HEK293T (cell line): ENCODE results near the gene ELAC2.

Experiments
- CTCF ChIA-PET: fragments of 350-600 bp; formaldehyde crosslinking; extraction: SDS; loops from one replicate; lab custom pipeline; 2021; ENCODE audit warnings: antibody characterized with exemption, inconsistent platforms; lab: Yijun Ruan, JAX
- POLR2A ChIA-PET: fragments of 350-600 bp; formaldehyde crosslinking; extraction: SDS; loops from one replicate; lab custom pipeline; 2020; ENCODE audit warnings: antibody characterized with exemption, inconsistent platforms; lab: Yijun Ruan, JAX
- DNase-seq: peaks from one replicate; pipeline ENCODE4 v3.0.0; 2012; ENCODE audit warnings: mixed read lengths; ENCODE audit errors: extremely low spot score
- ARNT ChIP-seq: fragments of 450-650 bp; IDR thresholded peaks from 2 replicates; pipeline ENCODE4 v1.6.1; 2017; ENCODE audit warnings: mild to moderate bottlenecking
- BHLHE40 ChIP-seq: fragments of 450-650 bp; IDR thresholded peaks from 2 replicates; pipeline ENCODE4 v1.6.1; 2016; ENCODE audit warnings: mild to moderate bottlenecking, moderate library complexity, borderline replicate concordance
- CTBP1 ChIP-seq: fragments of 450-650 bp; IDR thresholded peaks from 2 replicates; pipeline ENCODE4 v1.6.1; 2016; ENCODE audit warnings: borderline replicate concordance
- ELF4 ChIP-seq: fragments of 450-650 bp; IDR thresholded peaks from 2 replicates; pipeline ENCODE4 v1.6.1; 2017; ENCODE audit warnings: antibody characterized with exemption
- FOXA1 ChIP-seq: fragments of 450-650 bp; IDR thresholded peaks from 2 replicates; pipeline ENCODE4 v1.6.1; 2016; ENCODE audit warnings: mild to moderate bottlenecking
- FOXK2 ChIP-seq: fragments of 450-650 bp; IDR thresholded peaks from 2 replicates; pipeline ENCODE4 v1.6.1; 2016; ENCODE audit warnings: mild to moderate bottlenecking
- FOXM1 ChIP-seq: fragments of 450-650 bp; IDR thresholded peaks from 2 replicates; pipeline ENCODE4 v1.6.1; 2017; ENCODE audit warnings: mild to moderate bottlenecking, borderline replicate concordance
- HDGF ChIP-seq: fragments of 450-650 bp; IDR thresholded peaks from 2 replicates; pipeline ENCODE4 v1.6.1; 2017; ENCODE audit warnings: antibody characterized with exemption, borderline replicate concordance
- L3MBTL2 ChIP-seq: fragments of 450-650 bp; conservative IDR thresholded peaks from 2 replicates; pipeline ENCODE4 v1.6.1; 2016; ENCODE audit warnings: mild to moderate bottlenecking
- LEF1 ChIP-seq: fragments of 450-650 bp; IDR thresholded peaks from 2 replicates; pipeline ENCODE4 v1.6.1; 2017; ENCODE audit warnings: mild to moderate bottlenecking, borderline replicate concordance
- NFRKB ChIP-seq: fragments of 450-650 bp; IDR thresholded peaks from 2 replicates; pipeline ENCODE4 v1.6.1; 2016; ENCODE audit warnings: mild to moderate bottlenecking, moderate library complexity
- SP1 ChIP-seq: fragments of 450-650 bp; IDR thresholded peaks from 2 replicates; pipeline ENCODE4 v1.6.1; 2017
- SUZ12 ChIP-seq: fragments of 450-650 bp; IDR thresholded peaks from 2 replicates; pipeline ENCODE4 v1.6.1; 2016; ENCODE audit warnings: mild to moderate bottlenecking
- TARDBP ChIP-seq: fragments of 450-650 bp; IDR thresholded peaks from 2 replicates; pipeline ENCODE4 v1.6.1; 2016
- ZNF384 ChIP-seq: fragments of 450-650 bp; IDR thresholded peaks from 2 replicates; pipeline ENCODE4 v1.6.1; 2016
- TF ChIP-seq, protein P1 (sequence below): fragments of 450-650 bp; IDR thresholded peaks from 2 replicates; pipeline ENCODE4 v1.6.1; 2016

Gene ELAC2

GRCh38 chr17:12993631-12994030 lies 24.2 kb downstream of the ELAC2 start:
- ChIA-PET CTCF (no interaction called here), POLR2A (no interaction called here)
- TF ChIP-seq FOXM1 (no peak), TARDBP (no peak), CTBP1 (no peak), LEF1 (no peak), ELF4 (no peak), BHLHE40 (no peak), ARNT (no peak), L3MBTL2 (no peak), SP1 (no peak), FOXK2 (no peak), SUZ12 (no peak), FOXA1 (no peak), HDGF (no peak), NFRKB (no peak), ZNF384 (no peak)
- TF ChIP-seq, protein P1, sequence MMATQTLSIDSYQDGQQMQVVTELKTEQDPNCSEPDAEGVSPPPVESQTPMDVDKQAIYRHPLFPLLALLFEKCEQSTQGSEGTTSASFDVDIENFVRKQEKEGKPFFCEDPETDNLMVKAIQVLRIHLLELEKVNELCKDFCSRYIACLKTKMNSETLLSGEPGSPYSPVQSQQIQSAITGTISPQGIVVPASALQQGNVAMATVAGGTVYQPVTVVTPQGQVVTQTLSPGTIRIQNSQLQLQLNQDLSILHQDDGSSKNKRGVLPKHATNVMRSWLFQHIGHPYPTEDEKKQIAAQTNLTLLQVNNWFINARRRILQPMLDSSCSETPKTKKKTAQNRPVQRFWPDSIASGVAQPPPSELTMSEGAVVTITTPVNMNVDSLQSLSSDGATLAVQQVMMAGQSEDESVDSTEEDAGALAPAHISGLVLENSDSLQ = no peak
- DNase-seq = no peak

DNA sequence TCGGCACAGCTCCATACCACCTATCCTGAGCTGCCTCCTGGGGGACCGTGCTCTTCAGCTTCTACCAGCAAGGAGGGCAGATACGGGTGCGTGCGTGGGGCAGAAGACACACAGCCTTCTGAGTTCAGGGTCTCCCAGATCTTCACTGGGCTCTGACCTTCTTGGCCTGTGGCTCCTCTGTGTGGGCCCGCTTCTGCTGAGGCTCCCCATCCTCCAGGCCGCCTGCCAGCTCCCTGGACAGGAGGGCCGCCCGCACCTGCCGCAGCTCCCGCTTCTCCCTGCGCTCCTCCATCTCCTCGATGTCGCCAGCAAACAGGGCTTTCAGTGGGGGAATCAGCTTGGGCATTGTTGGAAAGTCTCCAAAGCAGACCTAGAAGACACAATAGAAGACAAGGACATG lies 25.2 kb downstream of the ELAC2 start:
- TF ChIP-seq HDGF = no peak
- no peak for DNase-seq
- POLR2A ChIA-PET = no interaction called here
- CTCF ChIA-PET = no interaction called here

DNA sequence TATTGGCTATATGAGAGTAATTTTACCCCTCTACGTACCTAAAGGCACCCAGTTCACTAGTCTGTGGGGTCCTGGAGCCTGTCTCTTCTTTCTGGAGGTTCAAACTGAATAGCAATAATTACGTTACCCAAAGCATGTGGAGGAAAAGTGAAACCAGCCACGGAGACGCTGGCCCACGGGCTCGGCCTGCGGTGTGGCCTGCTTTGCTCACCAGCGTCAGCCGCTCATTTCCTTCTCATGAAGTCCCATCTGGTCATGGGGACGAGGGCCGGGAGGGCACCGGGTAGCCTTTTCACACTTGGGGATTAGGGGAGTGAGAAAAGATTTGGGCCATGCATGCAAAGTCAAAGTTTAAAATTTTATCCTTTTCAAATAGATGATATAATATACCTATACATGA lies 26.9 kb downstream of the ELAC2 start:
- TF ChIP-seq L3MBTL2 (no peak), FOXK2 (no peak), LEF1 (no peak), CTBP1 (no peak), HDGF (no peak), TARDBP (no peak), NFRKB (no peak), ARNT (no peak), BHLHE40 (no peak), FOXA1 (no peak), ZNF384 (no peak), SP1 (no peak), ELF4 (no peak), FOXM1 (no peak), SUZ12 (no peak)
- TF ChIP-seq, protein P1 = no peak
- ChIA-PET POLR2A (no interaction called here), CTCF (no interaction called here)
- no peak for DNase-seq

GRCh38 chr17:12990041-12990808 lies 27.6 kb downstream of the ELAC2 start:
- ChIA-PET POLR2A (no interaction called here), CTCF (no interaction called here)
- DNase-seq = no peak
- TF ChIP-seq FOXK2 = no peak

DNA sequence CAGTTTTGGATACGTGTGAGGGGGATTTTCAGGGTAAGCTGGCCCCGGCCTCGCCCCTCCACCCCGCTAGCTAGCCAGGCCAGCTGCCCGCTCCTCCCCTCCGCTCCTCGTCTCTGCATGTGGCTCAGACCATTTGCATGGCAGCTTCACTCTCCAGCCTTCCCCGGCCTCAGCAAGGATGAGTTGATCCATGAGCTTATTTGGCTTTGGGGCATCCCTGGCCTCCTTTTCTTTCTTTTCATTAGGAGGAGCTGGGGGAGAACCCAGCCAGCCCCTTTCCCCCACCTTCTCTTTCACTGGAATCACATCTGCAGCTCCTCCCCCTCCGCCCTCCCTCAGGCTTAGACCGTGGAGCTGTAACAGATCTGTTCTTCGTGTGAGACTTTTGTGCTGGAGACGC lies 30.7 kb downstream of the ELAC2 start:
- CTCF ChIA-PET = no interaction called here
- POLR2A ChIA-PET = interaction anchor here (1.6 kb wide), 1 partner anchor 31 kb away, joined by 5 read pairs; the partner anchor contains the start of gene ELAC2
- TF ChIP-seq NFRKB (no peak), CTBP1 (no peak), TARDBP (no peak)
- no peak for DNase-seq

GRCh38 chr17:12985431-12986293 lies 32.2 kb downstream of the ELAC2 start:
- ChIA-PET POLR2A (no interaction called here), CTCF (no interaction called here)
- TF ChIP-seq FOXA1 = no peak
- TF ChIP-seq LEF1 = no peak
- no peak for TF ChIP-seq CTBP1
- TF ChIP-seq BHLHE40 = no peak
- no peak for TF ChIP-seq ARNT
- no peak for TF ChIP-seq NFRKB
- no peak for TF ChIP-seq FOXM1
- no peak for TF ChIP-seq SUZ12
- TF ChIP-seq, protein P1 = no peak
- TF ChIP-seq HDGF = no peak
- TF ChIP-seq ELF4 = no peak
- no peak for TF ChIP-seq L3MBTL2
- TF ChIP-seq TARDBP = no peak
- no peak for DNase-seq
